ENCODE data around the gene CD180. TPM values are rescaled to one million over a fixed set of nuclear protein-coding genes. Genes with fewer than 3 reads are reported as not detected.

Gene CD180
- polyA plus RNA-seq (2013, experiment 1 of 2): not detected
- polyA plus RNA-seq (2013, experiment 2 of 2): not detected

GRCh38 chr5:67196537-67197059 is at the start of gene CD180:
Gene CD180, minus strand, starts transcription at chr5:67196799. Its CDS starts 158 bp downstream, at chr5:67196641.
- DNase-seq (ENCODE audit: low spot score): no peak
- H2BK15ac ChIP-seq (ENCODE audit: low read length): no peak within 1 kb of the TSS
- no peaks in the 10 kb centered on the region for H3K4me1 ChIP-seq (ENCODE audit: control insufficient read depth in 2 of 2, insufficient read depth in 1 of 2, low read depth in 1 of 2, low read length in 2 of 2)
- no peak within 1 kb of the TSS for H2BK12ac ChIP-seq (ENCODE audit: low read length)
- H2AFZ ChIP-seq (ENCODE audit: low read length): no peak within 1 kb of the TSS
- H2BK5ac ChIP-seq (ENCODE audit: low read length): no peak within 1 kb of the TSS
- H3K27me3 ChIP-seq (ENCODE audit: control insufficient read depth in 3 of 3, insufficient read depth in 3 of 3, low read depth in 1 of 3, low read length in 3 of 3): no peaks in the 10 kb centered on the region
- no CpG with 5 or more reads among the region's 5 CpGs for WGBS, 2 donors (ENCODE audit: extremely low coverage in 2 of 2, insufficient read length in 2 of 2, insufficient replicate concordance in 1 of 2)
- H2BK120ac ChIP-seq (ENCODE audit: low read depth, low read length): no peak within 1 kb of the TSS
- H3K79me1 ChIP-seq (ENCODE audit: low read depth, low read length): no peaks in the 10 kb centered on the region
- H4K91ac ChIP-seq (ENCODE audit: low read depth, low read length, poor library complexity): no peak within 1 kb of the TSS
- H3K36me3 ChIP-seq (replicated peaks in 1 of 2; ENCODE audit: control insufficient read depth in 2 of 2, insufficient read depth in 2 of 2, low read length in 2 of 2): no peaks in the 10 kb centered on the region
- peaks cover 4 to 5% of the 10 kb centered on the region in 2 donors for H3K9me3 ChIP-seq (replicated peaks in 1 of 2; ENCODE audit: control insufficient read depth in 2 of 2, insufficient read depth in 1 of 2, low read depth in 1 of 2, low read length in 2 of 2)
- H3K14ac ChIP-seq (ENCODE audit: low read length): no peak within 1 kb of the TSS
- H3K9ac ChIP-seq (ENCODE audit: low read depth, low read length, poor library complexity): no peak within 1 kb of the TSS
- no peak within 1 kb of the TSS for H3K27ac ChIP-seq (replicated peaks; ENCODE audit: low read length)
- no peak within 1 kb of the TSS for H2AK5ac ChIP-seq (ENCODE audit: low read depth, low read length)
- no peak within 1 kb of the TSS for H3K23ac ChIP-seq (ENCODE audit: low read depth, low read length, poor library complexity)
- H3K4me3 ChIP-seq (ENCODE audit: low read length in 2 of 2): no peak within 1 kb of the TSS
- H3K4ac ChIP-seq (ENCODE audit: low read length): no peak within 1 kb of the TSS
- H4K8ac ChIP-seq (ENCODE audit: low read depth, low read length): no peak within 1 kb of the TSS
- H3K4me2 ChIP-seq (ENCODE audit: insufficient read depth, low read length, poor library complexity, severe bottlenecking): no peak within 1 kb of the TSS
- no peak within 1 kb of the TSS for H3K18ac ChIP-seq (ENCODE audit: low read length)

DNA sequence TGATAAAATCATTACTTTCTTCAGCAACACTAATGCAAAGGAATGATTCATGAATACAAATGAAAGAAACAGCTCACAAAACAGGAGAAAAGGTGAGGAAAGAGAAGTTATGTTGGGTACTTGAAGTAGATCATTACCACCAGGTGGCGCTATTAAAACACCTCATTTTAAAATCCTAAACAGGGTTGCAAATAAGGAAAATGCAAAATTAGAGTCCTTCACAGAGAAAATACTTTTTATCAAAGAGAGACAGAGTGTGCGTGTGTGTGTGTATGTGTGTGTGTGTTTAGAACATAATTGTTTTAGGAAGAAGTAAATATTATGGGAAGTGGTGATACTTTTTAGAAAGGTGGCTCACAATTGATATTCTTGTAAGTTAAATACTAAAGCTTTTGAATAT is 49.5 kb upstream of the CD180 start:
- H3K27ac ChIP-seq (replicated peaks; ENCODE audit: low read length): no peak overlapping the region
- H3K4me1 ChIP-seq (ENCODE audit: control insufficient read depth in 2 of 2, insufficient read depth in 1 of 2, low read depth in 1 of 2, low read length in 2 of 2): peaks cover 0 to 13% of the 10 kb centered on the region in 2 donors
- H2BK15ac ChIP-seq (ENCODE audit: low read length): no peak overlapping the region
- H3K4ac ChIP-seq (ENCODE audit: low read length): no peak overlapping the region
- peak overlapping the region; percentile 12 for H2AFZ ChIP-seq (ENCODE audit: low read length)
- H3K36me3 ChIP-seq (replicated peaks in 1 of 2; ENCODE audit: control insufficient read depth in 2 of 2, insufficient read depth in 2 of 2, low read length in 2 of 2): no peaks in the 10 kb centered on the region
- H2BK12ac ChIP-seq (ENCODE audit: low read length): no peak overlapping the region
- H3K27me3 ChIP-seq (ENCODE audit: control insufficient read depth in 3 of 3, insufficient read depth in 3 of 3, low read depth in 1 of 3, low read length in 3 of 3): no peaks in the 10 kb centered on the region
- peak; percentile 74 for DNase-seq (ENCODE audit: low spot score)
- no peak overlapping the region for H3K14ac ChIP-seq (ENCODE audit: low read length)
- no peak overlapping the region for H2AK5ac ChIP-seq (ENCODE audit: low read depth, low read length)
- no CpG with 5 or more reads among the region's 2 CpGs for WGBS, 2 donors (ENCODE audit: extremely low coverage in 2 of 2, insufficient read length in 2 of 2, insufficient replicate concordance in 1 of 2)
- H2BK120ac ChIP-seq (ENCODE audit: low read depth, low read length): no peak overlapping the region
- no peak overlapping the region for H4K91ac ChIP-seq (ENCODE audit: low read depth, low read length, poor library complexity)
- H3K9ac ChIP-seq (ENCODE audit: low read depth, low read length, poor library complexity): no peak overlapping the region
- no peak overlapping the region for H4K8ac ChIP-seq (ENCODE audit: low read depth, low read length)
- no peak overlapping the region for H3K4me3 ChIP-seq (ENCODE audit: low read length in 2 of 2)
- H3K9me3 ChIP-seq (replicated peaks in 1 of 2; ENCODE audit: control insufficient read depth in 2 of 2, insufficient read depth in 1 of 2, low read depth in 1 of 2, low read length in 2 of 2): no peaks in the 10 kb centered on the region
- no peak overlapping the region for H3K4me2 ChIP-seq (ENCODE audit: insufficient read depth, low read length, poor library complexity, severe bottlenecking)
- H3K79me1 ChIP-seq (ENCODE audit: low read depth, low read length): no peaks in the 10 kb centered on the region
- no peak overlapping the region for H2BK5ac ChIP-seq (ENCODE audit: low read length)
- H3K23ac ChIP-seq (ENCODE audit: low read depth, low read length, poor library complexity): no peak overlapping the region
- H3K18ac ChIP-seq (ENCODE audit: low read length): no peak overlapping the region

- no peaks in the 10 kb centered on the region for H3K79me1 ChIP-seq (ENCODE audit: low read depth, low read length)
- no peak overlapping the region for H3K4ac ChIP-seq (ENCODE audit: low read length)
- no peak for DNase-seq (ENCODE audit: low spot score)
- no peak overlapping the region for H3K23ac ChIP-seq (ENCODE audit: low read depth, low read length, poor library complexity)
- H3K36me3 ChIP-seq (replicated peaks in 1 of 2; ENCODE audit: control insufficient read depth in 2 of 2, insufficient read depth in 2 of 2, low read length in 2 of 2): no peaks in the 10 kb centered on the region
- no peak overlapping the region for H2BK5ac ChIP-seq (ENCODE audit: low read length)
- H3K27ac ChIP-seq (replicated peaks; ENCODE audit: low read length): no peak overlapping the region
- H3K9ac ChIP-seq (ENCODE audit: low read depth, low read length, poor library complexity): no peak overlapping the region
- H3K18ac ChIP-seq (ENCODE audit: low read length): no peak overlapping the region
- H3K4me3 ChIP-seq (ENCODE audit: low read length in 2 of 2): no peak overlapping the region
- no peak overlapping the region for H4K8ac ChIP-seq (ENCODE audit: low read depth, low read length)
- peaks cover 0 to 13% of the 10 kb centered on the region in 2 donors for H3K4me1 ChIP-seq (ENCODE audit: control insufficient read depth in 2 of 2, insufficient read depth in 1 of 2, low read depth in 1 of 2, low read length in 2 of 2)
- no peak overlapping the region for H2AK5ac ChIP-seq (ENCODE audit: low read depth, low read length)
- H2BK120ac ChIP-seq (ENCODE audit: low read depth, low read length): no peak overlapping the region
- H2BK15ac ChIP-seq (ENCODE audit: low read length): no peak overlapping the region
- H2BK12ac ChIP-seq (ENCODE audit: low read length): no peak overlapping the region
- WGBS, 2 donors (ENCODE audit: extremely low coverage in 2 of 2, insufficient read length in 2 of 2, insufficient replicate concordance in 1 of 2): no CpG with 5 or more reads among the region's 3 CpGs
- no peak overlapping the region for H3K14ac ChIP-seq (ENCODE audit: low read length)
- H3K9me3 ChIP-seq (replicated peaks in 1 of 2; ENCODE audit: control insufficient read depth in 2 of 2, insufficient read depth in 1 of 2, low read depth in 1 of 2, low read length in 2 of 2): no peaks in the 10 kb centered on the region
- H3K27me3 ChIP-seq (ENCODE audit: control insufficient read depth in 3 of 3, insufficient read depth in 3 of 3, low read depth in 1 of 3, low read length in 3 of 3): no peaks in the 10 kb centered on the region
- H3K4me2 ChIP-seq (ENCODE audit: insufficient read depth, low read length, poor library complexity, severe bottlenecking): no peak overlapping the region
- peak overlapping the region; percentile 12 for H2AFZ ChIP-seq (ENCODE audit: low read length)
- H4K91ac ChIP-seq (ENCODE audit: low read depth, low read length, poor library complexity): no peak overlapping the region
Observed at GRCh38 chr5:67245259-67245846, 48.8 kb upstream of the CD180 start.

GRCh38 chr5:67244345-67244793 is 47.8 kb upstream of the CD180 start:
- no peak overlapping the region for H3K27ac ChIP-seq (replicated peaks; ENCODE audit: low read length)
- H2AK5ac ChIP-seq (ENCODE audit: low read depth, low read length): no peak overlapping the region
- H3K23ac ChIP-seq (ENCODE audit: low read depth, low read length, poor library complexity): no peak overlapping the region
- no peaks in the 10 kb centered on the region for H3K79me1 ChIP-seq (ENCODE audit: low read depth, low read length)
- H2BK120ac ChIP-seq (ENCODE audit: low read depth, low read length): no peak overlapping the region
- H2AFZ ChIP-seq (ENCODE audit: low read length): no peak overlapping the region
- no peaks in the 10 kb centered on the region for H3K9me3 ChIP-seq (replicated peaks in 1 of 2; ENCODE audit: control insufficient read depth in 2 of 2, insufficient read depth in 1 of 2, low read depth in 1 of 2, low read length in 2 of 2)
- no CpG with 5 or more reads among the region's 3 CpGs for WGBS, 2 donors (ENCODE audit: extremely low coverage in 2 of 2, insufficient read length in 2 of 2, insufficient replicate concordance in 1 of 2)
- no peak overlapping the region for H3K18ac ChIP-seq (ENCODE audit: low read length)
- no peak overlapping the region for H4K8ac ChIP-seq (ENCODE audit: low read depth, low read length)
- no peak overlapping the region for H2BK12ac ChIP-seq (ENCODE audit: low read length)
- no peak for DNase-seq (ENCODE audit: low spot score)
- no peak overlapping the region for H3K4me3 ChIP-seq (ENCODE audit: low read length in 2 of 2)
- no peak overlapping the region for H3K4me2 ChIP-seq (ENCODE audit: insufficient read depth, low read length, poor library complexity, severe bottlenecking)
- no peak overlapping the region for H4K91ac ChIP-seq (ENCODE audit: low read depth, low read length, poor library complexity)
- H3K14ac ChIP-seq (ENCODE audit: low read length): no peak overlapping the region
- H3K9ac ChIP-seq (ENCODE audit: low read depth, low read length, poor library complexity): no peak overlapping the region
- H3K27me3 ChIP-seq (ENCODE audit: control insufficient read depth in 3 of 3, insufficient read depth in 3 of 3, low read depth in 1 of 3, low read length in 3 of 3): no peaks in the 10 kb centered on the region
- H3K36me3 ChIP-seq (replicated peaks in 1 of 2; ENCODE audit: control insufficient read depth in 2 of 2, insufficient read depth in 2 of 2, low read length in 2 of 2): no peaks in the 10 kb centered on the region
- no peak overlapping the region for H2BK5ac ChIP-seq (ENCODE audit: low read length)
- no peak overlapping the region for H3K4ac ChIP-seq (ENCODE audit: low read length)
- no peak overlapping the region for H2BK15ac ChIP-seq (ENCODE audit: low read length)
- peaks cover 0 to 13% of the 10 kb centered on the region in 2 donors for H3K4me1 ChIP-seq (ENCODE audit: control insufficient read depth in 2 of 2, insufficient read depth in 1 of 2, low read depth in 1 of 2, low read length in 2 of 2)
